HepG2 (cell line): ENCODE results near the gene ATP9A. TPM values are rescaled to one million over a fixed set of nuclear protein-coding genes. Genes with fewer than 3 reads are reported as not detected.

Experiments
- AKAP8 ChIP-seq: sonication (generic); formaldehyde crosslinking; IDR thresholded peaks from 2 replicates; pipeline ENCODE4 v1.5.1; 2020; ENCODE audit warnings: mild to moderate bottlenecking, missing genetic modification reagents
- ASH2L ChIP-seq: fragments of 300-600, 200-600 bp; sonication (generic); IDR thresholded peaks from 2 replicates; pipeline ENCODE4 v1.7.0; 2017; ENCODE audit warnings: low read depth, mild to moderate bottlenecking, moderate library complexity, mixed read lengths, low read length; ENCODE audit not compliant: insufficient read length
- BRCA1 ChIP-seq: sonication (generic); formaldehyde crosslinking; IDR thresholded peaks from 2 replicates; pipeline ENCODE4 v1.4.0; 2020; ENCODE audit warnings: missing genetic modification reagents
- FOXK1 ChIP-seq: sonication (generic); formaldehyde crosslinking; IDR thresholded peaks from 2 replicates; pipeline ENCODE4 v1.4.0; 2020; ENCODE audit warnings: low read depth, missing genetic modification reagents, borderline replicate concordance
- HMGXB4 ChIP-seq, 2 experiments: sonication (generic) in 1 of 2; formaldehyde crosslinking in 1 of 2; IDR thresholded peaks; 2 replicates each; pipeline versions ENCODE4 v1.4.0 to v1.6.1; 2018 to 2020; ENCODE audit warnings: missing genetic modification reagents in 2 of 2, borderline replicate concordance in 1 of 2, low read depth in 1 of 2, mild to moderate bottlenecking in 1 of 2, missing biosample characterization in 1 of 2
- HNRNPK ChIP-seq: fragments of 200-400 bp; formaldehyde crosslinking; IDR thresholded peaks from 2 replicates; pipeline ENCODE4 v1.6.1; 2018; ENCODE audit warnings: low read length, low read depth, moderate library complexity, mild to moderate bottlenecking; ENCODE audit not compliant: poor library complexity, severe bottlenecking
- JUN ChIP-seq: sonication (generic); formaldehyde crosslinking; IDR thresholded peaks from 2 replicates; pipeline ENCODE4 v1.4.0; 2020; ENCODE audit warnings: mild to moderate bottlenecking, missing genetic modification reagents
- KAT2B ChIP-seq: fragments of 150-350 bp; IDR thresholded peaks from 2 replicates; pipeline ENCODE4 v1.6.1; 2014; ENCODE audit warnings: low read depth, low read length, borderline replicate concordance
- MAZ ChIP-seq, 2 experiments: sonication (generic) in 1 of 2; formaldehyde crosslinking in 1 of 2; IDR thresholded peaks; 2 replicates each; pipeline versions ENCODE4 v1.5.0 to v1.6.1; 2012 to 2020; ENCODE audit warnings: low read depth in 2 of 2, mild to moderate bottlenecking in 2 of 2, borderline replicate concordance in 1 of 2, improper control_type of control experiment in 1 of 2, low read length in 1 of 2, missing genetic modification reagents in 1 of 2, moderate library complexity in 1 of 2
- MZF1 ChIP-seq: sonication (generic); formaldehyde crosslinking; IDR thresholded peaks from 2 replicates; pipeline ENCODE4 v1.8.1; 2023; ENCODE audit warnings: mild to moderate bottlenecking, missing genetic modification reagents, borderline replicate concordance
- RAD51 ChIP-seq: fragments of 450-650 bp; IDR thresholded peaks from 2 replicates; pipeline ENCODE4 v1.6.1; 2016; ENCODE audit warnings: borderline replicate concordance
- SALL1 ChIP-seq: sonication (generic); formaldehyde crosslinking; IDR thresholded peaks from 2 replicates; pipeline ENCODE4 v1.8.0; 2022; ENCODE audit warnings: mild to moderate bottlenecking, missing genetic modification reagents
- SMAD3 ChIP-seq: sonication (generic); formaldehyde crosslinking; IDR thresholded peaks from 2 replicates; pipeline ENCODE4 v1.4.0; 2020; ENCODE audit warnings: missing genetic modification reagents
- TBP ChIP-seq: sonication (generic); formaldehyde crosslinking; IDR thresholded peaks from 2 replicates; pipeline ENCODE4 v1.5.0; 2020; ENCODE audit warnings: missing genetic modification reagents
- ZBTB33 ChIP-seq: sonication (generic); formaldehyde crosslinking; IDR thresholded peaks from 2 replicates; pipeline ENCODE4 v1.4.0; 2020; ENCODE audit warnings: missing genetic modification reagents
- ZC3H13 ChIP-seq: sonication (generic); formaldehyde crosslinking; IDR thresholded peaks from 2 replicates; pipeline ENCODE4 v1.8.1; 2023; ENCODE audit warnings: mild to moderate bottlenecking, missing genetic modification reagents, moderate library complexity
- ZMAT3 ChIP-seq: sonication (generic); formaldehyde crosslinking; conservative IDR thresholded peaks from 2 replicates; pipeline ENCODE4 v1.7.0; 2021; ENCODE audit warnings: missing genetic modification reagents
- ZMYM3 ChIP-seq: sonication (generic); formaldehyde crosslinking; IDR thresholded peaks from 2 replicates; pipeline ENCODE4 v1.5.1; 2020; ENCODE audit warnings: mild to moderate bottlenecking, missing genetic modification reagents
- ZNF121 ChIP-seq: sonication (generic); formaldehyde crosslinking; IDR thresholded peaks from 2 replicates; pipeline ENCODE4 v1.5.0; 2020; ENCODE audit warnings: mild to moderate bottlenecking, missing genetic modification reagents
- ZNF20 ChIP-seq: sonication (generic); formaldehyde crosslinking; IDR thresholded peaks from 2 replicates; pipeline ENCODE4 v1.4.0; 2020; ENCODE audit warnings: mild to moderate bottlenecking, moderate library complexity, missing genetic modification reagents
- ZNF281 ChIP-seq: sonication (generic); formaldehyde crosslinking; IDR thresholded peaks from 2 replicates; pipeline ENCODE4 v1.4.0; 2020; ENCODE audit warnings: missing genetic modification reagents, borderline replicate concordance
- ZNF510 ChIP-seq: sonication (generic); formaldehyde crosslinking; IDR thresholded peaks from 2 replicates; pipeline ENCODE4 v1.4.0; 2020; ENCODE audit warnings: low read depth, mild to moderate bottlenecking, missing genetic modification reagents
- ZNF562 ChIP-seq: sonication (generic); formaldehyde crosslinking; IDR thresholded peaks from 2 replicates; pipeline ENCODE4 v1.8.0; 2022; ENCODE audit warnings: missing genetic modification reagents, borderline replicate concordance
- ZSCAN29 ChIP-seq: sonication (generic); formaldehyde crosslinking; conservative IDR thresholded peaks from 2 replicates; pipeline ENCODE4 v1.4.0; 2020; ENCODE audit warnings: mild to moderate bottlenecking, missing genetic modification reagents
- polyA plus RNA-seq, 8 experiments: library from polyadenylated mRNA; depleted of rRNA in 3 of 8; stranded (reverse) in 7 of 8; unstranded in 1 of 8; fragments of >200 nt; fragmentation: Illumina TruSeq in 4 of 8; extraction: Trizol in 4 of 8; gene quantifications; 2 replicates each; pipeline versions ENCODE4 v1.2.1 to v1.2.3, GENCODE V29; 2011 to 2016; ENCODE audit warnings: low read depth in 4 of 8, missing spikeins in 1 of 8, mixed read lengths in 1 of 8; ENCODE audit not compliant: insufficient read depth in 1 of 8
- total RNA-seq, 5 experiments: library from RNA; depleted of rRNA; stranded (reverse); fragments of >200 nt; fragmentation: Illumina TruSeq; extraction: Trizol; gene quantifications; 2 replicates each; pipeline ENCODE4 v1.2.3, GENCODE V29; 2016; ENCODE audit warnings: low read depth in 1 of 5

ATP9A gene
- total and polyA plus RNA-seq, 2 of the 13 experiments (the other 11 are each of a cell fraction or from before 2014, with no cell fraction given) = 11.8 to 18.5 TPM

GRCh38 chr20:51739722-51740249 is 28.4 kb downstream of the ATP9A start (continued):
- TF ChIP-seq HMGXB4 (CRISPR knock-in tag; IDR thresholded peaks at IDR 0.05; ENCODE audit: borderline replicate concordance in 1 of 2, low read depth in 1 of 2) (0 out of 4 replicates have a peak, but pooled peaks of 1 of the 2 experiments have one; percentile 26), AKAP8 (no peak), TBP (no peak), HNRNPK (no peak), SMAD3 (no peak), ZNF562 (no peak), RAD51 (no peak), ZNF281 (no peak), MZF1 (CRISPR knock-in tag) (0 out of 2 replicates have a peak, but pooled peaks have one; percentile 52), ZSCAN29 (no peak), FOXK1 (CRISPR knock-in tag) (peak; percentile 40; the same call in 1 of the 2 replicates), ZNF510 (CRISPR knock-in tag) (no peak), KAT2B (no peak), ZNF121 (no peak), BRCA1 (CRISPR knock-in tag) (no peak), ZC3H13 (CRISPR knock-in tag) (no peak), SALL1 (CRISPR knock-in tag) (peak; percentile 58), ASH2L (peak; percentile 13), JUN (CRISPR knock-in tag) (0 out of 2 replicates have a peak, but pooled peaks have one; percentile 30), MAZ (IDR thresholded peaks at IDR 0.05; ENCODE audit: borderline replicate concordance, low read depth, low read length) (no peak), MAZ (CRISPR knock-in tag; IDR thresholded peaks at IDR 0.05; ENCODE audit: low read depth) (no peak), ZNF20 (CRISPR knock-in tag) (no peak), ZMYM3 (CRISPR knock-in tag) (peak; percentile 98), ZMAT3 (CRISPR knock-in tag) (no peak), ZBTB33 (no peak)
